Measurements from ENCODE around the gene UNC5C. TPM values are rescaled to one million over a fixed set of nuclear protein-coding genes. Genes with fewer than 3 reads are reported as not detected.

Gene UNC5C
- total RNA-seq, 1 experiment from 2014 or later: 8.2 TPM

GRCh38 chr4:95524184-95524583 is 24.6 kb downstream of the UNC5C start:
- ChIA-PET CTCF (no interaction called here), POLR2A (no interaction called here)
- H3K4me3 ChIP-seq (ENCODE audit: low read depth in 2 of 2, low read length in 2 of 2): no peak overlapping the region
- TF ChIP-seq POLR2AphosphoS5 (IDR thresholded peaks at IDR 0.05; ENCODE audit: low read depth, low read length): no peak
- TF ChIP-seq REST (IDR thresholded peaks at IDR 0.05; ENCODE audit: insufficient read depth in 1 of 2, low read depth in 2 of 2, low read length in 1 of 2): no peak
- no peak for TF ChIP-seq SIN3A (IDR thresholded peaks at IDR 0.05; ENCODE audit: borderline replicate concordance, insufficient read depth, low read depth, low read length)
- TF ChIP-seq CTCF (IDR thresholded peaks at IDR 0.05): no peak
- no peak for TF ChIP-seq TCF7L2 (IDR thresholded peaks at IDR 0.05; ENCODE audit: low read depth, low read length)
- intact Hi-C loops (cut with micrococcal nuclease; ENCODE audit: unreplicated experiment) (no loop called here), in situ Hi-C loops (cut with HindIII; ENCODE audit: low pct_unique_long_range_greater_than_20kb, low sequenced_read_pairs) (no loop called here)
- no peaks in the 10 kb centered on the region for H3K27me3 ChIP-seq (ENCODE audit: control insufficient read depth, insufficient read depth, low read length)
- ATAC-seq (no peak), DNase-seq (ENCODE audit: low read depth, low spot score) (no peak)
- no TSS peak for BruUV-seq (replicated peaks)
- H3K9me3 ChIP-seq (ENCODE audit: control insufficient read depth, insufficient read depth, low read depth, low read length): no peaks in the 10 kb centered on the region
- no peak overlapping the region for H3K27ac ChIP-seq (ENCODE audit: low read length)
- H3K36me3 ChIP-seq (ENCODE audit: control insufficient read depth, insufficient read depth, low read length): no peaks in the 10 kb centered on the region
- H3K4me1 ChIP-seq (ENCODE audit: control insufficient read depth, insufficient read depth, low read length): no peaks in the 10 kb centered on the region

GRCh38 chr4:95522682-95523530 is 25.9 kb downstream of the UNC5C start:
- no TSS peak for BruUV-seq (replicated peaks)
- no peak overlapping the region for H3K4me3 ChIP-seq (ENCODE audit: low read depth in 2 of 2, low read length in 2 of 2)
- in situ Hi-C loops (cut with HindIII; ENCODE audit: low pct_unique_long_range_greater_than_20kb, low sequenced_read_pairs): no loop called here
- ChIA-PET POLR2A (no interaction called here), CTCF (no interaction called here)
- no peaks in the 10 kb centered on the region for H3K9me3 ChIP-seq (ENCODE audit: control insufficient read depth, insufficient read depth, low read depth, low read length)
- TF ChIP-seq CTCF (IDR thresholded peaks at IDR 0.05) (no peak), POLR2AphosphoS5 (IDR thresholded peaks at IDR 0.05; ENCODE audit: low read depth, low read length) (no peak), SIN3A (IDR thresholded peaks at IDR 0.05; ENCODE audit: borderline replicate concordance, insufficient read depth, low read depth, low read length) (no peak), REST (IDR thresholded peaks at IDR 0.05; ENCODE audit: insufficient read depth in 1 of 2, low read depth in 2 of 2, low read length in 1 of 2) (no peak), TCF7L2 (IDR thresholded peaks at IDR 0.05; ENCODE audit: low read depth, low read length) (no peak)
- H3K36me3 ChIP-seq (ENCODE audit: control insufficient read depth, insufficient read depth, low read length): no peaks in the 10 kb centered on the region
- no peaks in the 10 kb centered on the region for H3K4me1 ChIP-seq (ENCODE audit: control insufficient read depth, insufficient read depth, low read length)
- ATAC-seq (no peak), DNase-seq (ENCODE audit: low read depth, low spot score) (no peak)
- intact Hi-C loops (cut with micrococcal nuclease; ENCODE audit: unreplicated experiment): no loop called here
- no peaks in the 10 kb centered on the region for H3K27me3 ChIP-seq (ENCODE audit: control insufficient read depth, insufficient read depth, low read length)
- H3K27ac ChIP-seq (ENCODE audit: low read length): no peak overlapping the region

Data from Panc1 (cell line).